GM18508 (cell line): ENCODE data around the gene HAGH.
"Not testable (repeated sequence)": the region's sequence is repeated elsewhere in the genome, so short reads cannot be mapped to it uniquely, and the experiment has no call there.

Experiments
- ATAC-seq: cut with Tn5 transposase; IDR thresholded peaks from one replicate; pipeline ENCODE4 v1.9.1; 2021; ENCODE audit warnings: moderate number of reproducible peaks; ENCODE audit not compliant: insufficient read depth, unreplicated experiment

Gene HAGH

DNA sequence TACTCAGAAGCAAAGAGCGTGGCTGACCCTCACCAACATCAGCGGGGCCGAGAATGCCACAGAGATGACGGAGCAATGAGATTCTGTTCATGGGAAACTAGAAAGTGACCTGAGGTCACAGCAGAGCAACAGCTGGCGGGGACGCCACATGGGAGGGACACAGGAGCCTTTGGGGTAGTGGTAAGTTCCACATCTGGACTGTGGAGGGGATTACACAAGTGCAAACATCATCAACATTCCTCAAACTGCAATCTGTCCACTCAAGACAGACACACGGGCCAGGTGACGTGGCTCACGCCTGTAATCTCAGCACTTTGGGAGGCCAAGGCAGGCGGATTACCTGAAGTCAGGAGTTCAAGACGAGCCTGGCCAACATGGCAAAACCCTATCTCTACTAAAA lies 11.2 kb downstream of the HAGH start:
- no peak for ATAC-seq

DNA sequence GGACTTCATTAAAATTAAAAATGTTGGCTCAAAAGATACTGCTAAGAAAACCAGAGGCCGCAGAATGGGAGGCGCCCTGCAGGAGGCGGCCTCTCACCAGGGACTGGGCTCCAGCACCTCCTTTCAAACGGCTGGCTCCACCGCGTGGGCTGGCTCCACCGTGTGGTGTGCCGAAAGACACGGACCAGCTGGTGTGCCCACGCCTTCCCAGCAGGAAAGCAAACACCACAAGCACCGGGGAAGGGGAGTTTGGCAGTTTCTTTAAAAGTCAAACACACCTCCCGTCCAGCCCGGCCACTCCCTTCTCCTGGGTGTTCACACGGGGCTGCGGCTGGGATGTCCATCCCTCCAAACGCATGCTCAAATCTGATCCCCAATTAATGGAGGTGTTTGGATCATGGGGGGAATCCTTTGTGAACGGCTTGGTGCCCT lies 13.9 kb downstream of the HAGH start:
- ATAC-seq = no peak

DNA sequence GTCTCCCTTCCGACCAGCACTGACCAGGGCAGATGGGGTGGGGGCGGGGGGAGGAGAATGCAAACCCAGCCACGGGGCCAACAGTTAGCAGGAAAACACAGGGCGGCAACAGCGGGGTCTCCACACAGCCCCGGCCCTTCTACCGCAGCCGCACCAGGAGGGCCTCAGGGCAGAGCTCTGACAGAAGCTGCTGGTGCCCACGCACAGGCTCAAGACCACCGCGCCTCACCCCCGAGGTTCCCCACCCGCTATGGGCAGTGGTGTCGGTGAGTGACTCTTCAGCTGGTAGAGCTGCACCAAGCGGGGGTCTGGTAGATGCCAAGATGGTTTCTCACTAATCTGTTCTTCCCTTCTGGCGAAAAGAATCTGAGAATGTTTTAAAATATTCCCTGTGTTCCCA lies 16.1 kb downstream of the HAGH start:
- ATAC-seq = no peak

DNA sequence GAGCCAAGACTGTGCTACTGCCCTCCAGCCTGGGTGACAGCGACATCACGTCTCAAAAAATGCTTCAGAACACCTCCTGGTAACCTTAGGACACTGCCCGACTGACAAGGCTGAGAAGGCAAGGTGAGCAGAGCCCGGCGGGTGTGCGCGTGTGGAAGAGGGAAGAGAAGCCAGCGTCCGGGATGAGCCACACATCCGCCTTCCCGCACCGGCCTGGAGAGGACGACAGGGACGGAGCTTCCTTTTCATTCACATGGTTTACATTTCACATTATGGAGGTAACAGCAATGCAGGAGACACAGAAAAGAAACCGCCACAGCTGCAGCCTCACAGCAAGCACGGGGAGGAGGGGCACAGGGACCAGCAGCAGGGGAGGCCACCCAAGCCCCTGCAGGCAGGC lies 16.5 kb downstream of the HAGH start:
- ATAC-seq = no peak

DNA sequence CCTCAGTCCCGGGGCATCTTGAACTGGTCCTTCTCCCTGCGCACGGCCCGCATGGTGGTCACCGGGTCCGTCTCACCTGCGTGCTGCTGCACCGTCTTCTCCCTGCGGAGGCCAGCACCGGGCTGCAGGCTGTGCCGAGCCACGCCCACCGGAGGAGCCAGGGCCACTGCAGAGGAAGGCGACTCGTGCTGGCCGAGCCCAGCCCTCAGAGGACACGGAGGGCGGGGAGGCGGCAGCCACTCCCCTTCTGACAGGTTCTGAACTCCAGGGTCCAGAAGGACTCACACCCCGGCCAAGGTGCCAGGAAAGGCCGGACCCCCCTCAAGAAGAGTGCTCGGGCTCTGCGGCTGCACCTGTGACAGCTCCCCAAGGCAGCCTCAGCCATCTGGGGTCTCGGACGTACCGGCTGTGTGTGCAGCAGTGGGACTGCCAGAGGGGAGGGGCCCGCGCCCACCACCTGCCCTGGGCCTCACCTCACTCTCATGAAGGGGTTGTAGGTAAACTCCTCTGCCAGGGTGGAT lies 17.3 kb downstream of the HAGH start:
- no peak for ATAC-seq

DNA sequence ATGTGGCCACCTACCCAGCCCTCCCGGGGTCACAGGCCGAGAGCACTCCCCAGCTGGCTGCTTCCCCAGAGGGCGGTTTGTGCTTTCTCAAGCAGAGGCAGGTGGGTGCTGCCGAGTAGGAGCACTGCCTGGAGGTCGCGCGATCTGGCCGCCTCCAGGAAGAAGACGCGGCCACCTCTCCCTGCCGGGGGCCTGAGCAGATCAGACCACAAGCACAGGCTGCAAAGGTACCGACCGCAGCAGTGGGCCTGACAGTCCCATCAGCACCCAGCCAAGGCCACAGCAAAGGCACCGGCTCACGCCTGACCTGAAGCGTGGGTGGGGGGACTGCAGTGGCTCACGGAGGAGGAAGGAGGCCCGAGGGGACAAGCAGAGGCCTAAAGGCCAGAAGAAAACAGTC lies 17.9 kb downstream of the HAGH start:
- ATAC-seq = no peak

DNA sequence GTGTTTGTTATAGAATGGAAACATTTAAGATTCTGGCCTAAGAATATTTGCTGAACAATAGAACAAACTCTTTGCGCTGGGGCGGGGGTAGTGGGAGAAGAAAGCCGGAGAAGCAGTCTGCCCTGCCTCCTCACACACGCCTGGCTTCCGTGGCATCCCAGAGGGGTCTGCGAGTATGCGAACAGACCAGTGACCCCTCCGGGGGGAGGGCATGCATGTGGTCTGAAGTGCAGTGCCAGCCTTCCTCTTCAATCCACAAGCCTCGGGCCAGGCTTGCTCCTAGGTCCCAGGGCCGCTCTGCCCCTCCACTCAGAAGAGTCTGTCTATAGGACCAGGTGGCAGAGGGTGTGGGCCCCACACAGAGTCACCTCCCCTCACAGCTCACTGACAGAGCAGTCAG lies 19.0 kb downstream of the HAGH start:
- no peak for ATAC-seq

DNA sequence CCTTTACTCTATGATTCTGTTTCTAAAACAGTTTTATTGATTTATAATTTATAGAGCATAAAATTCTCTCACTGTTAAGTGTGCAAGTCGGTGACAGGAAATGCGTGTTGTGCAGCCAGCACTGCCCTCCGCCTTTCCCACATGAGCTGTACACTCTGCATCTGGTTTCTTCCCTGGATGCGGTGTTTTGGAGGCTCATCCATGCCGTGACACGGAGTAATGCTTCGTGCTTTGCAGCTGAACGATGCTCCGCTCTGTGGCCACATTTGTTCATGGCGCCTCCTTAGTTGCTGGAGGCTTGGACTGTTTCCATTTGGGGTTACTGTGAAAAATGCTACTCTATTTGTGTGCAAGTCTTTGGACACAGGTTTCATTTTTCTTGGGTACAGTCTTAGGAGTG lies 25.9 kb downstream of the HAGH start:
- ATAC-seq = no peak

DNA sequence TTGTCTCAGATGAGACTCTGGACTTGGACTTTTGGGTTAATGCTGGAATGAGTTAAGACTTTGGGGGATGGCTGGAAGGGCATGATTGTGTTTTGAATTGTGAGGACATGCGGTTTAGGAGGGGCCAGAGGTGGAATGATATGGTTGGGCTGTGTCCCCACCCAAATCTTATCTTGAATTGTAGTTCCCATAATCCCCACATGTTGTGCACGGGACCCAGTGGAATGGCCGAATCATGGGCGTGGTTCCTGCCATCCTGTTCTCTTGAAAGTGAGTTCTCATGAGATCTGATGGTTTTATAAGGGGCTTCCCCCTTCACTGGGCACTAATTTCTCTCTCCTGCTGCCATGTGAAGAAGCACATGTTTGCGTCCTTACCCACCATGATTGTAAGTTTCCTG lies 27.4 kb downstream of the HAGH start:
- ATAC-seq = not testable (repeated sequence)

DNA sequence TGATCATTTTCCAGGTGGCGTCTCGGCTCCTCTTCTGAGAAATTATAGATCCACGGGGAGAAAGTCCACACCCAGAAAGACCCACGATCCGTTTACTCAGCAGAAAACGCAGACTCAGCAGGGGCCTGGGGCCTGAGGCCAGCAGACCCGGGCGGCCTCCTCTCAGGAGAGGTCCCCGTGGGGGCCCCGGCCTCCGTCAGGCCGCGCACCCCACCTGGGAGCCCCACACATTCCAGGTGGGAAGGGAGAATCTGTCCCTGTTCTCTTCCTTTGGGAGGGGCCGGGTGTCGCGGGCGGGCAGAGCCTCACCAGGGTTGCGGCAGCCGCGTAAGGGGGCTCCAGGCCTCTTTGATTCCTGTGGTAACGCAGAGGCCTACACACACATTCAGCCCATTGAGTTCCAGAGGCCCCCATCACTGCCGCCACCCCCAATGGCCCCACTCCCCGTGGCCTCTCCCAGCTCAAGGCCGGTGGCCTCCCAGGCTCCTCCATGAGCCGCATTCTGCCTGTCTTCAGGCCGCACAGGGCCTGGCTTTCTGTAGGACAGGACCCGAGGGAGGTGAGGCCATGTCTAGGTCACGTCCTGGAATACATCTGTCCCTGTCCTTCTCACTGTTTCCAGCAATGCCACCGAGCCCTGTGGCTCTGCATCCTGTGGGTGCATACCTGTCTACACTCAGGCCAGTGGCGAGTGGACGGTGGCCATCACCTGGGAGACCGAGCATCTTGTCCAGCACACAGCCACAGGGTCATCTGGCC lies 31.5 kb downstream of the HAGH start:
- no peak for ATAC-seq

DNA sequence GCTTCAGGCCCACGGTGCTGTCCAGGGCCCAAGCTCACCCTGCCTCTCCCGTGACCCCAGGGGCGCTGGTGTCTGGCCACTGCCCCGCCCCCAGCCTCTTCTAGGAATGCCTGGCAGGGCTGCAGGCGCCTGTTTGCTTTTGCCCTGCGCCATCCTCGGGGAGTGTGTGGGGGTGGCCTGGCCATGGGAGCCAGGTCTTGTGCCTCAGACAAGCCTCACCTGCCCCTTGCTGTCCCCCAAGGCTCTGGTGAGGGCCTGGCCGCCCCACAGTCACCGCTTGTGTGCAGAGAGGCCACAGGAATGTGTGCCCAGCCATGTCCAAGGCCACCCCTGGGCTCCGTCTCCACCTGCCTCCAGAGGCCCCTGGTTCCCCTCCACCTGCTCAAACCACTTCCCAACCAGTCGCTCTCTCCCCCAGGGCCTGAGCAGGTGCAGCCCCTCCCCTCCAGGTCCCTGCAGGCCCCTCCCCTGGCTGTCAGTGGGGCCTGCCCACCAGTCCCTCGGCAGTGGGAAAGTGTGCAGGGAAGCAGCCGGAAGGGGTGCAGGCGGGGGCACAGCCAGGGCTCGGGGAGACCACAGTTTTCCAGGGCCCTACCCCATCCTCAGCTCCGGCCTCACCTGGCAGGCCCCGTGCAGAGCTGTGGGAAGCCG lies 32.3 kb downstream of the HAGH start:
- no peak for ATAC-seq

DNA sequence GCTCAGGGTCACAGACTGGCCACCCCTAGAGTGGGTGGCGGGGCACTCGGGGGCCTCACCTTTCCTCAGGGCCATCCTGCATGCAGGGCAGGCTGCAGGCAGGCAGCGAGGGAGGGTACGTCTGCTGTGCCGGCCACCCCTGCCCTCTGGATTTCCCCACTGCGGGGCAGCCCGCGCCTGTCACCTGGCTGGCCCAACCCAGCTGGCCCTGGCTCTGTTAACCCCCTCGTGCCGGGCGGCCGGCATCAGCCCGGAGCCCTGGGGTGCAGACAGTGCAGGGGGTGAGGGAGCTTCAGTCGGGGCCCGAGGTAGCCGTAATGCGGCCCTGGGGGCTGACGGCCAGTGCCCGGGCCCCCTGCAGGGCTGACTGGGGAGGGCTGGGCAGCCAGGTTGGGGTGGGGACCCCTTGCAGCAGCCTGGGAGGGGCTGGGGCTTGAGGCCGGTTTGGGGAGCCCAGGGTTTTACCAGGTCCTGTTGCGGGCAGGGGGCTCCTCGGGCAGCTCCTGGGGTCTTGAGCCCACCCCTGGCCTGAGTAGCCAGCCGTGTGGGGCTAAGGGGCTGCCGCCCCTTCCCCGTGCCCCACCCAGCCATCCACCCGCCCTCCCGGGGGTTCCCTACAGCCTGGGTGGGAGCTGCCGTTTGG lies 32.9 kb downstream of the HAGH start, which contains the start of gene IGFALS:
TSS of gene IGFALS (minus strand) at position 128 of the 643 bp plus-strand sequence. CDS start at position 75, 53 bp downstream.
- no peak for ATAC-seq

DNA sequence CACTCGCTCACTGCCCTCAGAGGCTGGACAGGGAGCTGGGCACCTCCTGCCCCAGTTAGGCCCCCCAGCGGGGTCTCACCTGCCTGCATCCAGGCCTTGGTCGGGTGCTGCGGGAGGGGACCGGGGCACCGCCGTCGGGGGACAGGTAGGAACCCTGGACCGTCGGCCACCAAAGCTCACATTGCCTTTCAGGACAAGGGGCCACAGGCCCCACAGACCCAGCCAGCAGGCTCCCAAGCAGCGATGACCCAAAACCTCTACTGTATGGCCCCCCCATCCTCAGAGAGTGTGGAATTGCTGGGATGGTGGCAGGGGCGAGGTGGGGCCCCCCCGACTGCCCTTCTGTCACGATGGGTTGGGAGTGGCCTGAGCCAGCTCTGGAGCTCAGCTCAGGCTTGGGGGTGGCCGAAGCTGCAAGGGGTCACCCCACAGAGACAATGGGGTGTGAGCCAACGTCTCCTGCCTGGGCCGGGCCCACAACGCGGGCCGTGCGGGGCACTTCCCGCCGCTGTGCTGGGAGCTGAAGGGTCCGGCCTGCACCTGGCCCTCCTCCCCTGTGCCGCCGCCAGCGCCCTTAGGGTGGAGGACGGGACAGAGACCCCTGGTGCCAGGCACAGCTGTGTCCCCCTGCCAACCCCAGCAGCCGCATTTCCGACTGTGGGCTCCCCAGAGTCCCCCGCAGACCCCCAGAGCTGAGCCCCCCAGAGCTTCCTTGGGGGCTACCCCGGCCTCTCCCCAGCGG lies 33.6 kb downstream of the HAGH start:
- ATAC-seq = no peak

DNA sequence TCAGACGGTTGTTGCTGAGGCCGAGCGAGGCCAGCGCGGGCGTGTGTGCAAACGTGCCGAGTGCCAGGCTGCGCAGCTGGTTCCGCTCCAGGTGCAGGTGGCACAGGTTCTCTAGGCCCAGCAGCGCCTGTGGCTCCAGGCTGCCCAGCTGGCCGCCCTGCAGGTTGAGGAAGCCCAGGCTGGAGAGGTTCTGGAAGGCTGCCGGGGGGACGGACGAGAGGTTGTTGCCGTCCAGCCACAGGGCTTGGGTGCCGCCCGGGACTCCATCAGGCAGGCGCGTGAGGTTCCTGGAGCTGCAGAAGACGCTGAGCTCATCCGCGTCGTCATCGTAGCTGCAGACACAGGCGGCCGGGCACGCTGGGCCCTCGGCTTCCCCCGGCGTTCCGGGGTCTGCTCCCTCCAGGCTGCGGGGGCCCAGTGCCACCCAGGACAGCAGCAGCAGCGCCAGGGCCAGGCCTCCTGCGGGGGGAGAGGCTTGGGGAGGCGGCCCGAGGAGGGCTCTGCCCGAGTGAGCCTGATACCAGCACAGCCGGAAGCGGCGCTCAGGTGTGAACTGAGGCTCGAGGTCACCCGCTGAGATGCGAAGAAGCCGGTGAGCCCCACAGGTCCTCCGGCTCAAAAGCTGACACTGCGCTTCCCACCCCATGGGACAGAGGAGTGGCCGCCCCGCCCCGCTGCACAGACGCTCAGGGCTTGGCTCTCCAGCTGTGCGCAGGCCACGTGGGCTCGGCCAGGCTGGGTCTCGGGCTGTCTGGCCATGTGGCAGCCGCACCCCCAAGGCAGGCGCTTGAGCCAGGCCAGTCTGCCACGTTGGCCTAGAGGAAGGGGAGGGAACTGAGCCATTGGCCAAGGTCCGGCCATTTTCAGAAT lies 34.4 kb downstream of the HAGH start:
- no peak for ATAC-seq

DNA sequence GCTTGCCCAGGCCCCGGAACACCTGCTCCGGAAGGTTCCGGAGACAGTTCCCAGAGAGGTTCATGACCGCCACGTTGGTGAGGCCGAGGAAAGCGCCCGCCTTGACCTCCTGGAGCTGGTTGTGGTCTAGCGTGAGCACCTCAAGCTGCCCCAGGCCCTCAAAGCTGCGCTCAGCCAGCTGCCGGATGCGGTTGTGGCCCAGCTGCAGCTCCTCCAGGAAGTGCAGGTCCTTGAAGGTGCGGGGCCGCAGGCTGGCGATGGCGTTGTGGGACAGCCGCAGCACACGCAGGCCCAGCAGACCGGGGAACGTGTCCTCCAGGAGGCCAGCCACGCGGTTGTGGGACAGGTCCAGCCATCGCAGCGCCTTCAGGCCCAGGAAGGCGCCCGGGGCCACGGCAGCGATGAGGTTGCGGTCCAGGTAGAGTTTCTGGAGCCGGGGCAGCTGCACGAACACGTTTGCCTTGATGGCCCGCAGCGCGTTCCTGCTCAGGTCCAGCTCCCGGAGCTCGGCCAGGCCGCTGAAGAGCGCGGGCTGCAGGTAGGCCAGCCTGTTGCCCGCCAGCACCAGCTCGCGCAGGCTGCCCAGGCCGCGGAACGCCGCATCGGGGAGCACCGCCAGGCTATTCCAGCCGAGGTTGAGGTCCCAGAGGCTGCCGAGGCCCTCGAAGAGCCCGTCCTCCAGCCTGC lies 35.2 kb downstream of the HAGH start:
- ATAC-seq = no peak

DNA sequence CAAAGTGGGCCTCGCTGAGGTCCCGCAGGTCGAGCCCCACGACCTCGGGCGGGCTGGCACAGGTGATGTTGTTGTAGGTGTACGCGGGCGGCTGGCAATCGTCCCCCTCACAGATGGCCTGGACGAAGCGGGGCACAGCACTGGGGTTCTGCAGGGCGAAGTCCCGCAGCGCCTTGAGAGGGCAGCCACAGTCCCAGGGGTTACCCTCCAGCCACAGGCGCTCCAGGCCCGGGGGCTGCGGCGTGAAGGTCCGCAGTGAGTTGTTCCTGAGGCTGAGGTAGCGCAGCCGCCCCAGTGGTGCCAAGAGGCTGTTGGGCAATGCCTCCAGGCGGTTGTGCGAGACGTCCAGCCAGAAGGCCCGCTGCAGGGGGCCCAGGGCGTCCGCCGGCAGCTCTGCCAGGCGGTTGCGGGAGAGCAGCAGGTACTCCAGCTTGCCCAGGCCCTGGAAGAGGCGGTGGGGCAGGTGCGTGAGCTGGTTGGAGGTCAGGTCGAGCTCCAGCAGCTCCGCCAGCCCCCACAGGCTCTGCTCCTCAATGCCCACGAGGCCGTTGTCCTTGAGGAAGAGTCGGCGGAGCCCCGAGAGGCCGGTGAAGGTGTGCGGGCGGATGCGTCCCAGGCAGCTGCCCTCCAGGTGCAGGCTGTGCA lies 35.9 kb downstream of the HAGH start:
- ATAC-seq = no peak

DNA sequence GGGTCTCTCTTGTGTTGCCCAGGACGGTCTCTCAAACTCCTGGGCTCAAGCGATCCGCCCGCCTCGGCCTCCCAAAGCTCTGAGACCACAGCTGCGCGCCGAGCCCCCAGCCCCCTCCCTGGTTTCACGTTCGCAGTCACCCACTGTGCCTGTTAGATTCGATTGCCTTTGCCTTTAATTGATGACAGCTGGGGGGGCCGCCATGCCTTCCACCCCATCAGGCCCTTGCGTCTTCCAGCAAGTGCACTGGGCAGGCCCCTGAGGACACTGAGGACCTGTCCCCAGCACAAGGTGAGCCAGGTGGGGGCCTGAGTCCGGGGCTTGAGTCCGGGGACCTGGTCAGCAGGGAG lies 36.4 kb downstream of the HAGH start:
- ATAC-seq = no peak

DNA sequence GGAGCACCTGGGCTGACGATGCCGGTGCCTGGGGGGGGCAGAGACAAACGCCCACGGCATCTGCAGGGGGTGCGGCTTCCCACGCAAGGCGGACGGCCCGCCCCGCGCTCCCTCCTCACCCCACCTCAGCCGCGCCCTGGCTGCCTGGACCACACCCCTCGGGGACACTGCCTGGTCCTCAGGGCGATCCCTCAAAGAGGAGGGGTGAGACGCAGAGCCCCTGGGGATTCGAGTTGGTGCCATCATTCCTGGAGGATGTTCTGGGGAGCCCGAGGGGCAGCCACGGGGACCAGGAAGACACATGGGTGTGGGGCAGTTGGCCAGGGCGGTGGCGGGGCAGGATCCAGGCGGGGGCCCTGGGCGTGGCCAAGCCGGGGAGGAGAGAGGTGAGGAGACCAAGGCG lies 37.0 kb downstream of the HAGH start:
- ATAC-seq = no peak

DNA sequence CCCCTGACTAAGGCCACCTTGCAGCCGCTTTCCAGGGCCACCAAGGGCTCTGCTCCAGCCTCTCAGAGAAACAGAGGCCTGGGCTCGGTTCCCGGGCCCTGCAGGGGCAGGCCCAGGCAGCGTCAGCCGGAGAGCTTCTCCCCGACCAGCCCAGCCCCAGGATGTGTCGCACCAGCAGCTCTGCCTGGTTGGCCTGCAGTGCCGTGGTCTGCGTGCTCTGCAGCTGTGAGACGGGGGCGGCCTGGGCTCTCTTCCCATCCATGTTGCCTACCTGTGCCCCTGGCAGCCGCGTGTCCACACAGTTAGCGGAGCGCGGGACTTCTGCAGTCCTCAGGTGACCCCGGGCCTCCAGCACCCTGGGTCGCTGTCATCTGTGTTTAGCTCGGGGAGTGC lies 37.9 kb downstream of the HAGH start:
- no peak for ATAC-seq
